HepG2 (cell line): Measurements from ENCODE around the gene SLC17A3. TPM values are rescaled to one million over a fixed set of nuclear protein-coding genes. Genes with fewer than 3 reads are reported as not detected.

Experiments
- CAMTA2 ChIP-seq: sonication (generic); formaldehyde crosslinking; IDR thresholded peaks from 2 replicates; pipeline ENCODE4 v1.4.0; 2020; ENCODE audit warnings: mild to moderate bottlenecking, missing genetic modification reagents, borderline replicate concordance
- CBX1 ChIP-seq: IDR thresholded peaks from one replicate; pipeline ENCODE4 v1.6.1; 2016; ENCODE audit warnings: antibody characterized with exemption, low read depth
- DNMT1 ChIP-seq: sonication (generic); formaldehyde crosslinking; IDR thresholded peaks from 2 replicates; pipeline ENCODE4 v1.5.1; 2020; ENCODE audit warnings: mild to moderate bottlenecking, missing genetic modification reagents
- DPF2 ChIP-seq: sonication (generic); formaldehyde crosslinking; IDR thresholded peaks from 2 replicates; pipeline ENCODE4 v1.4.0; 2020; ENCODE audit warnings: mild to moderate bottlenecking, low read depth, missing genetic modification reagents, borderline replicate concordance
- E2F1 ChIP-seq: sonication (generic); formaldehyde crosslinking; IDR thresholded peaks from 2 replicates; pipeline ENCODE4 v1.5.0; 2020; ENCODE audit warnings: missing genetic modification reagents
- EP300 ChIP-seq, 3 experiments: sonication (generic) in 1 of 3; formaldehyde crosslinking in 1 of 3; IDR thresholded peaks; 2 replicates each; pipeline versions ENCODE4 v1.5.1 to v1.6.1; 2011 to 2020; ENCODE audit warnings: low read depth in 2 of 3, low read length in 2 of 3, borderline replicate concordance in 1 of 3, improper control_type of control experiment in 1 of 3, mild to moderate bottlenecking in 1 of 3, missing genetic modification reagents in 1 of 3, moderate library complexity in 1 of 3
- MAF1 ChIP-seq: sonication (generic); formaldehyde crosslinking; IDR thresholded peaks from 2 replicates; pipeline ENCODE4 v1.5.0; 2020; ENCODE audit warnings: missing genetic modification reagents, borderline replicate concordance
- PAX8 ChIP-seq: sonication (generic); formaldehyde crosslinking; IDR thresholded peaks from 2 replicates; pipeline ENCODE4 v1.8.0; 2022; ENCODE audit warnings: mild to moderate bottlenecking, missing genetic modification reagents, borderline replicate concordance
- POGZ ChIP-seq: sonication (generic); formaldehyde crosslinking; IDR thresholded peaks from 2 replicates; pipeline ENCODE4 v1.4.0; 2020; ENCODE audit warnings: mild to moderate bottlenecking, missing genetic modification reagents
- ZBTB42 ChIP-seq: sonication (generic); formaldehyde crosslinking; IDR thresholded peaks from 2 replicates; pipeline ENCODE4 v1.5.0; 2020; ENCODE audit warnings: mild to moderate bottlenecking, missing genetic modification reagents
- ZNF251 ChIP-seq: sonication (generic); formaldehyde crosslinking; IDR thresholded peaks from 2 replicates; pipeline ENCODE4 v1.9.0; 2021; ENCODE audit warnings: mild to moderate bottlenecking, missing genetic modification reagents
- ZNF337 ChIP-seq: sonication (generic); formaldehyde crosslinking; IDR thresholded peaks from 2 replicates; pipeline ENCODE4 v1.5.1; 2020; ENCODE audit warnings: missing genetic modification reagents, low read depth, mild to moderate bottlenecking, borderline replicate concordance
- ZNF567 ChIP-seq: sonication (generic); formaldehyde crosslinking; IDR thresholded peaks from 2 replicates; pipeline ENCODE4 v1.8.1; 2023; ENCODE audit warnings: mild to moderate bottlenecking, missing genetic modification reagents, borderline replicate concordance
- polyA plus RNA-seq, 8 experiments: library from polyadenylated mRNA; depleted of rRNA in 3 of 8; stranded (reverse) in 7 of 8; unstranded in 1 of 8; fragments of >200 nt; fragmentation: Illumina TruSeq in 4 of 8; extraction: Trizol in 4 of 8; gene quantifications; 2 replicates each; pipeline versions ENCODE4 v1.2.1 to v1.2.3, GENCODE V29; 2011 to 2016; ENCODE audit warnings: low read depth in 4 of 8, missing spikeins in 1 of 8, mixed read lengths in 1 of 8; ENCODE audit not compliant: insufficient read depth in 1 of 8
- total RNA-seq, 5 experiments: library from RNA; depleted of rRNA; stranded (reverse); fragments of >200 nt; fragmentation: Illumina TruSeq; extraction: Trizol; gene quantifications; 2 replicates each; pipeline ENCODE4 v1.2.3, GENCODE V29; 2016; ENCODE audit warnings: low read depth in 1 of 5
- TF ChIP-seq, protein P1 (sequence below): sonication (generic); formaldehyde crosslinking; IDR thresholded peaks from 2 replicates; pipeline ENCODE4 v1.5.1; 2020; ENCODE audit warnings: mild to moderate bottlenecking, missing genetic modification reagents, borderline replicate concordance
- TF ChIP-seq, protein P2 (sequence below): sonication (generic); formaldehyde crosslinking; IDR thresholded peaks from 2 replicates; pipeline ENCODE4 v1.4.0; 2020; ENCODE audit warnings: low read depth, mild to moderate bottlenecking, missing genetic modification reagents
- TF ChIP-seq, protein P3 (sequence below): sonication (generic); formaldehyde crosslinking; IDR thresholded peaks from 2 replicates; pipeline ENCODE4 v1.8.1; 2022; ENCODE audit warnings: low read depth, mild to moderate bottlenecking, missing genetic modification reagents

SLC17A3 gene
- total and polyA plus RNA-seq, 2 of the 13 experiments (the other 11 are each of a cell fraction or from before 2014, with no cell fraction given): 0.09 to 0.11 TPM

- TF ChIP-seq, protein P1, sequence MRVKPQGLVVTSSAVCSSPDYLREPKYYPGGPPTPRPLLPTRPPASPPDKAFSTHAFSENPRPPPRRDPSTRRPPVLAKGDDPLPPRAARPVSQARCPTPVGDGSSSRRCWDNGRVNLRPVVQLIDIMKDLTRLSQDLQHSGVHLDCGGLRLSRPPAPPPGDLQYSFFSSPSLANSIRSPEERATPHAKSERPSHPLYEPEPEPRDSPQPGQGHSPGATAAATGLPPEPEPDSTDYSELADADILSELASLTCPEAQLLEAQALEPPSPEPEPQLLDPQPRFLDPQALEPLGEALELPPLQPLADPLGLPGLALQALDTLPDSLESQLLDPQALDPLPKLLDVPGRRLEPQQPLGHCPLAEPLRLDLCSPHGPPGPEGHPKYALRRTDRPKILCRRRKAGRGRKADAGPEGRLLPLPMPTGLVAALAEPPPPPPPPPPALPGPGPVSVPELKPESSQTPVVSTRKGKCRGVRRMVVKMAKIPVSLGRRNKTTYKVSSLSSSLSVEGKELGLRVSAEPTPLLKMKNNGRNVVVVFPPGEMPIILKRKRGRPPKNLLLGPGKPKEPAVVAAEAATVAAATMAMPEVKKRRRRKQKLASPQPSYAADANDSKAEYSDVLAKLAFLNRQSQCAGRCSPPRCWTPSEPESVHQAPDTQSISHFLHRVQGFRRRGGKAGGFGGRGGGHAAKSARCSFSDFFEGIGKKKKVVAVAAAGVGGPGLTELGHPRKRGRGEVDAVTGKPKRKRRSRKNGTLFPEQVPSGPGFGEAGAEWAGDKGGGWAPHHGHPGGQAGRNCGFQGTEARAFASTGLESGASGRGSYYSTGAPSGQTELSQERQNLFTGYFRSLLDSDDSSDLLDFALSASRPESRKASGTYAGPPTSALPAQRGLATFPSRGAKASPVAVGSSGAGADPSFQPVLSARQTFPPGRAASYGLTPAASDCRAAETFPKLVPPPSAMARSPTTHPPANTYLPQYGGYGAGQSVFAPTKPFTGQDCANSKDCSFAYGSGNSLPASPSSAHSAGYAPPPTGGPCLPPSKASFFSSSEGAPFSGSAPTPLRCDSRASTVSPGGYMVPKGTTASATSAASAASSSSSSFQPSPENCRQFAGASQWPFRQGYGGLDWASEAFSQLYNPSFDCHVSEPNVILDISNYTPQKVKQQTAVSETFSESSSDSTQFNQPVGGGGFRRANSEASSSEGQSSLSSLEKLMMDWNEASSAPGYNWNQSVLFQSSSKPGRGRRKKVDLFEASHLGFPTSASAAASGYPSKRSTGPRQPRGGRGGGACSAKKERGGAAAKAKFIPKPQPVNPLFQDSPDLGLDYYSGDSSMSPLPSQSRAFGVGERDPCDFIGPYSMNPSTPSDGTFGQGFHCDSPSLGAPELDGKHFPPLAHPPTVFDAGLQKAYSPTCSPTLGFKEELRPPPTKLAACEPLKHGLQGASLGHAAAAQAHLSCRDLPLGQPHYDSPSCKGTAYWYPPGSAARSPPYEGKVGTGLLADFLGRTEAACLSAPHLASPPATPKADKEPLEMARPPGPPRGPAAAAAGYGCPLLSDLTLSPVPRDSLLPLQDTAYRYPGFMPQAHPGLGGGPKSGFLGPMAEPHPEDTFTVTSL: peak; percentile 89; the same call in 1 of the 2 replicates
- 0 out of 2 replicates have a peak, but pooled peaks have one; percentile 21 for TF ChIP-seq ZNF567 (CRISPR knock-in tag)
- TF ChIP-seq CBX1: no peak
- peak; percentile 61; the same call in 1 of the 2 replicates for TF ChIP-seq ZNF337 (CRISPR knock-in tag)
- TF ChIP-seq DNMT1 (CRISPR knock-in tag): no peak
- peak; percentile 60; the same call in 1 of the 2 replicates for TF ChIP-seq DPF2 (CRISPR knock-in tag)
- TF ChIP-seq ZBTB42 (CRISPR knock-in tag): no peak
- TF ChIP-seq EP300 (IDR thresholded peaks at IDR 0.05; ENCODE audit: low read depth in 2 of 2, low read length in 2 of 2): peak in 1 of 2 experiments; percentile 55; a peak in 1 of 4 replicates
- no peak for TF ChIP-seq EP300 (CRISPR knock-in tag; IDR thresholded peaks at IDR 0.05; ENCODE audit: borderline replicate concordance)
- no peak; the same call in 1 of the 2 replicates for TF ChIP-seq POGZ (CRISPR knock-in tag)
- TF ChIP-seq PAX8 (CRISPR knock-in tag): no peak
- TF ChIP-seq, protein P2, sequence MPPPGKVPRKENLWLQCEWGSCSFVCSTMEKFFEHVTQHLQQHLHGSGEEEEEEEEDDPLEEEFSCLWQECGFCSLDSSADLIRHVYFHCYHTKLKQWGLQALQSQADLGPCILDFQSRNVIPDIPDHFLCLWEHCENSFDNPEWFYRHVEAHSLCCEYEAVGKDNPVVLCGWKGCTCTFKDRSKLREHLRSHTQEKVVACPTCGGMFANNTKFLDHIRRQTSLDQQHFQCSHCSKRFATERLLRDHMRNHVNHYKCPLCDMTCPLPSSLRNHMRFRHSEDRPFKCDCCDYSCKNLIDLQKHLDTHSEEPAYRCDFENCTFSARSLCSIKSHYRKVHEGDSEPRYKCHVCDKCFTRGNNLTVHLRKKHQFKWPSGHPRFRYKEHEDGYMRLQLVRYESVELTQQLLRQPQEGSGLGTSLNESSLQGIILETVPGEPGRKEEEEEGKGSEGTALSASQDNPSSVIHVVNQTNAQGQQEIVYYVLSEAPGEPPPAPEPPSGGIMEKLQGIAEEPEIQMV (CRISPR knock-in tag): no peak
- TF ChIP-seq E2F1 (CRISPR knock-in tag): no peak
- no peak for TF ChIP-seq MAF1 (CRISPR knock-in tag)
- TF ChIP-seq ZNF251 (CRISPR knock-in tag): 0 out of 2 replicates have a peak, but pooled peaks have one; percentile 64
- no peak for TF ChIP-seq CAMTA2 (CRISPR knock-in tag)
- TF ChIP-seq, protein P3, sequence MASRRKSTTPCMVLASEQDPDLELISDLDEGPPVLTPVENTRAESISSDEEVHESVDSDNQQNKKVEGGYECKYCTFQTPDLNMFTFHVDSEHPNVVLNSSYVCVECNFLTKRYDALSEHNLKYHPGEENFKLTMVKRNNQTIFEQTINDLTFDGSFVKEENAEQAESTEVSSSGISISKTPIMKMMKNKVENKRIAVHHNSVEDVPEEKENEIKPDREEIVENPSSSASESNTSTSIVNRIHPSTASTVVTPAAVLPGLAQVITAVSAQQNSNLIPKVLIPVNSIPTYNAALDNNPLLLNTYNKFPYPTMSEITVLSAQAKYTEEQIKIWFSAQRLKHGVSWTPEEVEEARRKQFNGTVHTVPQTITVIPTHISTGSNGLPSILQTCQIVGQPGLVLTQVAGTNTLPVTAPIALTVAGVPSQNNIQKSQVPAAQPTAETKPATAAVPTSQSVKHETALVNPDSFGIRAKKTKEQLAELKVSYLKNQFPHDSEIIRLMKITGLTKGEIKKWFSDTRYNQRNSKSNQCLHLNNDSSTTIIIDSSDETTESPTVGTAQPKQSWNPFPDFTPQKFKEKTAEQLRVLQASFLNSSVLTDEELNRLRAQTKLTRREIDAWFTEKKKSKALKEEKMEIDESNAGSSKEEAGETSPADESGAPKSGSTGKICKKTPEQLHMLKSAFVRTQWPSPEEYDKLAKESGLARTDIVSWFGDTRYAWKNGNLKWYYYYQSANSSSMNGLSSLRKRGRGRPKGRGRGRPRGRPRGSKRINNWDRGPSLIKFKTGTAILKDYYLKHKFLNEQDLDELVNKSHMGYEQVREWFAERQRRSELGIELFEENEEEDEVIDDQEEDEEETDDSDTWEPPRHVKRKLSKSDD (CRISPR knock-in tag): no peak
These were observed 38.4 kb downstream of the SLC17A3 start (continued) for GRCh38 chr6:25835442-25836283.
